Liver (tissue), 9 donors: ENCODE data around the gene ABL1. TPM values are rescaled to one million over a fixed set of nuclear protein-coding genes. Genes with fewer than 3 reads are reported as not detected.

Experiments
- DNase-seq: peaks from one replicate; pipeline ENCODE4 v3.0.0-alpha.2; 2017; ENCODE audit warnings: low spot score
- H3K27ac ChIP-seq, 2 donors: one replicate each; pipeline ENCODE4 v1.7.0; 2013; ENCODE audit warnings: inconsistent platforms in 2 of 2, low read length in 2 of 2, control low read depth in 1 of 2, low read depth in 1 of 2, mild to moderate bottlenecking in 1 of 2
- H3K27me3 ChIP-seq, 4 donors: one replicate each; pipeline versions ENCODE4 v1.6.1 to v1.7.0; 2013; ENCODE audit warnings: low read length in 3 of 4, inconsistent platforms in 1 of 4, mild to moderate bottlenecking in 1 of 4, moderate library complexity in 1 of 4; ENCODE audit not compliant: control insufficient read depth in 4 of 4, insufficient read depth in 4 of 4
- H3K36me3 ChIP-seq, 4 donors: one replicate each; pipeline versions ENCODE4 v1.6.1 to v1.7.0; 2013; ENCODE audit warnings: low read length in 3 of 4, mild to moderate bottlenecking in 3 of 4, low read depth in 1 of 4, moderate library complexity in 1 of 4; ENCODE audit not compliant: control insufficient read depth in 4 of 4, insufficient read depth in 3 of 4
- H3K4me1 ChIP-seq, 4 donors: one replicate each; pipeline versions ENCODE4 v1.6.1 to v1.7.0; 2013; ENCODE audit warnings: low read length in 3 of 4, mild to moderate bottlenecking in 3 of 4, moderate library complexity in 1 of 4; ENCODE audit not compliant: control insufficient read depth in 4 of 4, insufficient read depth in 4 of 4
- H3K4me3 ChIP-seq, 3 donors: one replicate each; pipeline versions ENCODE4 v1.6.1 to v1.7.0; 2013; ENCODE audit warnings: low read length in 3 of 3, control low read depth in 1 of 3, low read depth in 1 of 3, mild to moderate bottlenecking in 1 of 3
- H3K9ac ChIP-seq, 2 donors: one replicate each; pipeline ENCODE4 v1.7.0; 2013; ENCODE audit warnings: low read length in 2 of 2, mild to moderate bottlenecking in 2 of 2, moderate library complexity in 2 of 2, control low read depth in 1 of 2, low read depth in 1 of 2
- H3K9me3 ChIP-seq, 4 donors: one replicate each; pipeline versions ENCODE4 v1.6.1 to v1.7.0; 2013; ENCODE audit warnings: low read length in 3 of 4; ENCODE audit not compliant: control insufficient read depth in 4 of 4
- CTCF ChIP-seq: fragments of 150-350 bp; IDR thresholded peaks from 2 replicates; pipeline ENCODE4 v1.5.1; 2017; ENCODE audit warnings: improper control_type of control experiment, low read depth, low read length; ENCODE audit not compliant: missing input control
- EGR1 ChIP-seq, 2 donors: IDR thresholded peaks; 2 replicates each; pipeline ENCODE4 v1.6.1; 2016 to 2018; ENCODE audit warnings: antibody characterized with exemption in 2 of 2, low read depth in 2 of 2
- FOXA1 ChIP-seq: IDR thresholded peaks from 2 replicates; pipeline ENCODE4 v1.6.1; 2016; ENCODE audit warnings: antibody characterized with exemption
- FOXA2 ChIP-seq: IDR thresholded peaks from 2 replicates; pipeline ENCODE4 v1.6.1; 2016; ENCODE audit warnings: antibody characterized with exemption
- GABPA ChIP-seq, 2 donors: IDR thresholded peaks in 1 of 2; conservative IDR thresholded peaks in 1 of 2; 2 replicates each; pipeline ENCODE4 v1.6.1; 2016; ENCODE audit warnings: antibody characterized with exemption in 2 of 2, mild to moderate bottlenecking in 1 of 2, moderate library complexity in 1 of 2
- HNF4A ChIP-seq, 2 donors: conservative IDR thresholded peaks; 2 replicates each; pipeline ENCODE4 v1.6.1; 2016; ENCODE audit warnings: antibody characterized with exemption in 2 of 2, mild to moderate bottlenecking in 2 of 2
- HNF4G ChIP-seq: IDR thresholded peaks from 2 replicates; pipeline ENCODE4 v1.6.1; 2016; ENCODE audit warnings: antibody characterized with exemption
- JUND ChIP-seq, 2 donors: IDR thresholded peaks; 2 replicates each; pipeline ENCODE4 v1.6.1; 2016; ENCODE audit warnings: antibody characterized with exemption in 2 of 2
- MAX ChIP-seq: IDR thresholded peaks from 2 replicates; pipeline ENCODE4 v1.6.1; 2016; ENCODE audit warnings: antibody characterized with exemption
- NR2F2 ChIP-seq: IDR thresholded peaks from 2 replicates; pipeline ENCODE4 v1.6.1; 2016; ENCODE audit warnings: antibody characterized with exemption
- RAD21 ChIP-seq, 2 donors: IDR thresholded peaks; 2 replicates each; pipeline ENCODE4 v1.6.1; 2016; ENCODE audit warnings: antibody characterized with exemption in 2 of 2, mild to moderate bottlenecking in 2 of 2
- REST ChIP-seq: IDR thresholded peaks from 2 replicates; pipeline ENCODE4 v1.6.1; 2016; ENCODE audit warnings: antibody characterized with exemption, mild to moderate bottlenecking
- RXRA ChIP-seq, 2 donors: IDR thresholded peaks; 2 replicates each; pipeline ENCODE4 v1.6.1; 2017 to 2018; ENCODE audit warnings: antibody characterized with exemption in 2 of 2, mild to moderate bottlenecking in 1 of 2
- SP1 ChIP-seq: IDR thresholded peaks from 2 replicates; pipeline ENCODE4 v1.6.1; 2018; ENCODE audit warnings: antibody characterized with exemption, mild to moderate bottlenecking
- TAF1 ChIP-seq: conservative IDR thresholded peaks from 2 replicates; pipeline ENCODE4 v1.6.1; 2016; ENCODE audit warnings: antibody characterized with exemption, mild to moderate bottlenecking
- YY1 ChIP-seq: IDR thresholded peaks from 2 replicates; pipeline ENCODE4 v1.6.1; 2016; ENCODE audit warnings: antibody characterized with exemption, mild to moderate bottlenecking
- ZBTB33 ChIP-seq: IDR thresholded peaks from 2 replicates; pipeline ENCODE4 v1.6.1; 2016; ENCODE audit warnings: antibody characterized with exemption
- WGBS: extraction: QIAGEN DNeasy Blood & Tissue Kit; methylation state at CpG from one replicate; pipeline ENCODE4 v1.1.7; 2013; 5-methylcytosine and 5-hydroxymethylcytosine counted together
- polyA plus RNA-seq, 2 donors: library from polyadenylated mRNA; stranded (reverse) in 1 of 2; unstranded in 1 of 2; fragments of 200-250 nt in 1 of 2; fragments of >200 nt in 1 of 2; fragmentation: Nextera tagmentation in 1 of 2; extraction: Ambion mirVana in 1 of 2; gene quantifications; one replicate each; pipeline versions ENCODE4 v1.2.1 to v1.2.3, GENCODE V29; 2013 to 2015
- total RNA-seq, 2 donors: library from RNA; depleted of rRNA; stranded (reverse); fragments of >200 nt; gene quantifications; one replicate each; pipeline ENCODE4 v1.2.3, GENCODE V29; 2014
- TF ChIP-seq, protein P1 (sequence below): IDR thresholded peaks from 2 replicates; pipeline ENCODE4 v1.6.1; 2016; ENCODE audit warnings: antibody characterized with exemption
- donor health status: healthy.
- donor health status: healthy.
- donor health status: healthy.
- donor health status: healthy.
- donor health status: healthy.

The ABL1 gene
- total and polyA plus RNA-seq, 4 donors, result 4.2 to 14.2 (median 10.9) TPM

DNA sequence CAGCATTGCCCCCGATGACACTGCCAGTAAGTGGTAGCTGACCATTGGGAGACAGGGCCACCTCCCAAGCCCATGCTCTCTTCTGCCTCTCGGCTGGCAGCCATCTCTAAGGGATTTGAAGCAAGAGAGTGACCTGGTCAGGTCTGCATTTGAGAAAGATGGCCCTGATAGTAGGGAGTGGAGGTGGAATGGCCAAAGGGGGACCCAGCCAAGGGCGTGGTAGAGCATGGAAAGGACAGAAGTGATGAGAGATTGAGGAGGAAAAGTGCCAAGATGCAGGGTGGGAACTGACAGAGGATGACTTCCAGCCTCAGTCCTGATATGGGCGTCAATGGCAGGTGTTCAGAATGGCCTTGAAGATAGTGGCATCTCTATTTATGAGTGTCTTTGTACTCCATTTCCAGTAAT lies 9.0 kb downstream of the ABL1 start:
- H3K4me1 ChIP-seq, result peaks cover 0 to 8% (median 5%) of the 10 kb centered on the region in 4 donors
- H3K4me3 ChIP-seq, result no peak overlapping the region
- WGBS, result 91% methylated on average over 4 of the region's 4 CpGs
- TF ChIP-seq JUND (IDR thresholded peaks at IDR 0.05), result no peak
- no peaks in the 10 kb centered on the region for H3K27me3 ChIP-seq
- peaks cover 0 to 1% (median 0%) of the 10 kb centered on the region in 4 donors for H3K36me3 ChIP-seq
- H3K27ac ChIP-seq, result no peak overlapping the region
- H3K9ac ChIP-seq, result no peak overlapping the region
- DNase-seq, result no peak
- H3K9me3 ChIP-seq, result no peaks in the 10 kb centered on the region

DNA sequence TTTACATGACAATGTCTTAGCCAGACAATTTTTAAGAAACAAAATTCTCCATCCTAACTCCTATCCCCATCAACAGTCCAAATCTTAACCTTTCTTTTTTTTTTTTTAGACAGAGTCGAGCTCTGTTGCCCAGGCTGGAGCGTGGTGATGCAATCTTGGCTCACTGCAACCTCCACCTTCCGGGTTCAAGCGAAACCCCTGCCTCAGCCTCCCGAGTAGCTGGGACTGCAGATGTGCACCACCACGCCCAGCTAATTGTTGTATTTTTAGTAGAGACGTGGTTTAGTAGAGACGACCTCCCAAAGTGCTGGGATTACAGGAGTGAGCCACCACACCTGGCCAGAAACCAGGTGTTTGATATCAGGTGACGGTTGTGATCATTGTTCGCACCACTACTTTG lies 10.2 kb downstream of the ABL1 start:
- TF ChIP-seq JUND (IDR thresholded peaks at IDR 0.05) (no peak), YY1 (no peak), HNF4A (conservative IDR thresholded peaks at IDR 0.05) (no peak), MAX (no peak), RXRA (IDR thresholded peaks at IDR 0.05) (no peak), CTCF (no peak), EGR1 (IDR thresholded peaks at IDR 0.05; ENCODE audit: low read depth in 2 of 2) (no peak), GABPA (IDR thresholded peaks at IDR 0.05 in 1 of 2, conservative IDR thresholded peaks at IDR 0.05 in 1 of 2) (no peak), HNF4G (no peak), FOXA1 (no peak), REST (no peak), TAF1 (no peak), NR2F2 (no peak), RAD21 (IDR thresholded peaks at IDR 0.05) (no peak), SP1 (no peak), ZBTB33 (no peak), FOXA2 (no peak)
- TF ChIP-seq, protein P1, sequence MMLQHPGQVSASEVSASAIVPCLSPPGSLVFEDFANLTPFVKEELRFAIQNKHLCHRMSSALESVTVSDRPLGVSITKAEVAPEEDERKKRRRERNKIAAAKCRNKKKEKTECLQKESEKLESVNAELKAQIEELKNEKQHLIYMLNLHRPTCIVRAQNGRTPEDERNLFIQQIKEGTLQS, result no peak
- H3K4me1 ChIP-seq, result peaks cover 0 to 8% (median 4%) of the 10 kb centered on the region in 4 donors
- no peak overlapping the region for H3K9ac ChIP-seq
- 76% methylated on average over 10 of the region's 10 CpGs for WGBS
- DNase-seq, result no peak
- no peaks in the 10 kb centered on the region for H3K27me3 ChIP-seq
- peaks cover 0 to 1% (median 0%) of the 10 kb centered on the region in 4 donors for H3K36me3 ChIP-seq
- no peaks in the 10 kb centered on the region for H3K9me3 ChIP-seq
- H3K27ac ChIP-seq, result peak overlapping the region; percentile 15 to 49
- no peak overlapping the region for H3K4me3 ChIP-seq
